CD4-positive, alpha-beta T cell (primary cell): Measurements from ENCODE around the gene DUSP2. TPM values are rescaled to one million over a fixed set of nuclear protein-coding genes. Genes with fewer than 3 reads are reported as not detected.

ENCODE experiments used
- ATAC-seq: fragments of 200-7000 bp; cut with Tn5 transposase; one replicate; pipeline ENCODE4 v1.10.0; 2022; ENCODE audit warnings: mild to moderate bottlenecking; ENCODE audit not compliant: poor library complexity
- CTCF ChIA-PET: fragments of 350-600 bp; sonication (Branson Sonifier 250); formaldehyde crosslinking; loops from one replicate; lab custom pipeline; 2021; ENCODE audit warnings: antibody characterized with exemption, inconsistent platforms; lab: Charles Lee
- POLR2A ChIA-PET: fragments of 350-600 bp; sonication (Branson Sonifier 250); formaldehyde crosslinking; loops from one replicate; lab custom pipeline; 2021; ENCODE audit warnings: antibody characterized with exemption, inconsistent platforms; lab: Charles Lee
- DNase-seq, 14 experiments: peaks; one replicate each; pipeline ENCODE4 v3.0.0-alpha.2; 2013 to 2020; ENCODE audit warnings: mixed read lengths in 2 of 14
- H3K27ac ChIP-seq, 2 donors: one replicate each; pipeline versions ENCODE4 v1.5.1 to v1.7.0; 2013; ENCODE audit warnings: low read length in 2 of 2, low read depth in 1 of 2, mild to moderate bottlenecking in 1 of 2
- H3K27me3 ChIP-seq, 2 experiments: 1 replicate in 1 of 2; 2 replicates in 1 of 2; pipeline versions ENCODE4 v1.6.1 to v1.7.0; 2013; ENCODE audit warnings: low read length in 2 of 2, control low read depth in 1 of 2, mild to moderate bottlenecking in 1 of 2, moderate library complexity in 1 of 2; ENCODE audit not compliant: insufficient read depth in 2 of 2, control insufficient read depth in 1 of 2
- H3K36me3 ChIP-seq: one replicate; pipeline ENCODE4 v1.6.1; 2013; ENCODE audit warnings: low read length, control low read depth; ENCODE audit not compliant: insufficient read depth
- H3K4me1 ChIP-seq: one replicate; pipeline ENCODE4 v1.6.1; 2013; ENCODE audit warnings: low read length, control low read depth; ENCODE audit not compliant: insufficient read depth
- H3K4me3 ChIP-seq: one replicate; pipeline ENCODE4 v1.5.1; 2013; ENCODE audit warnings: mild to moderate bottlenecking, low read length, moderate library complexity
- H3K9me3 ChIP-seq, 2 experiments: 1 replicate in 1 of 2; 2 replicates in 1 of 2; pipeline versions ENCODE4 v1.6.1 to v1.7.0; 2013; ENCODE audit warnings: low read length in 2 of 2, mild to moderate bottlenecking in 2 of 2, control low read depth in 1 of 2, moderate library complexity in 1 of 2; ENCODE audit not compliant: control insufficient read depth in 1 of 2, insufficient read depth in 1 of 2
- H3K27ac Mint-ChIP-seq: one replicate; pipeline ENCODE4 v1.8.0; 2020; ENCODE audit warnings: mixed read lengths
- H3K27me3 Mint-ChIP-seq: one replicate; pipeline ENCODE4 v1.8.0; 2021; ENCODE audit warnings: mixed read lengths
- H3K36me3 Mint-ChIP-seq: one replicate; pipeline ENCODE4 v1.8.0; 2021; ENCODE audit warnings: low read depth, mixed read lengths
- H3K4me1 Mint-ChIP-seq: one replicate; pipeline ENCODE4 v1.8.0; 2021; ENCODE audit warnings: low read depth, mixed read lengths
- H3K4me3 Mint-ChIP-seq: one replicate; pipeline ENCODE4 v1.8.0; 2020; ENCODE audit warnings: mild to moderate bottlenecking, mixed read lengths
- H3K9me3 Mint-ChIP-seq: one replicate; pipeline ENCODE4 v1.8.0; 2020; ENCODE audit warnings: mixed read lengths
- CTCF ChIP-seq: fragments of 200-600 bp; IDR thresholded peaks from one replicate; pipeline ENCODE4 v1.8.0; 2022; ENCODE audit warnings: antibody characterized with exemption, mild to moderate bottlenecking
- intact Hi-C, 2 experiments: fragments of 100-400 bp; cut with DNase I in 1 of 2; cut with micrococcal nuclease in 1 of 2; formaldehyde crosslinking; loops; one replicate each; pipeline versions ENCODE4 v1.15.1 to v1.9.0; 2023 to 2025; cut with DNase I, micrococcal nuclease
- total RNA-seq, 174 experiments: library from RNA in 2 of 174; stranded (reverse) in 2 of 174; gene quantifications; one replicate each; pipeline ENCODE4 v1.2.3 and lab custom pipeline; 2021 to 2026

DUSP2 gene
- total RNA-seq, 2 experiments from 2014 or later: 728 to 730 TPM

GRCh38 chr2:96123290-96123689 lies 21.9 kb downstream of the DUSP2 start:
- Mint-ChIP-seq H3K4me1 (no peaks in the 10 kb centered on the region), H3K27ac (no peak overlapping the region), H3K27me3 (peaks cover 31% of the 10 kb centered on the region), H3K4me3 (no peak overlapping the region), H3K9me3 (no peaks in the 10 kb centered on the region), H3K36me3 (peaks cover 25% of the 10 kb centered on the region)
- POLR2A ChIA-PET: interaction anchor here (0.5 kb wide), 1 partner anchor 60 kb away, joined by 3 read pairs; no protein-coding TSS in a partner anchor
- no peak for DNase-seq
- H3K4me1 ChIP-seq: no peaks in the 10 kb centered on the region
- CTCF ChIA-PET: no interaction called here
- H3K4me3 ChIP-seq: no peak overlapping the region
- no peaks in the 10 kb centered on the region for H3K36me3 ChIP-seq
- intact Hi-C loops: no loop called here
- no peak for ATAC-seq
- peaks cover 13 to 23% of the 10 kb centered on the region in 2 experiments for H3K27me3 ChIP-seq
- H3K27ac ChIP-seq: no peak overlapping the region
- TF ChIP-seq CTCF: no peak
- no peaks in the 10 kb centered on the region for H3K9me3 ChIP-seq

- peak in 1 of 14 experiments; percentile 33 for DNase-seq
- Histone ChIP-seq H3K36me3 (no peaks in the 10 kb centered on the region), H3K4me1 (peaks cover 7% of the 10 kb centered on the region), H3K4me3 (no peak overlapping the region), H3K27ac (no peak overlapping the region), H3K9me3 (no peaks in the 10 kb centered on the region), H3K27me3 (peaks cover 13 to 23% of the 10 kb centered on the region in 2 experiments)
- H3K27ac Mint-ChIP-seq: no peak overlapping the region
- ChIA-PET CTCF (no interaction called here), POLR2A (no interaction called here)
- H3K36me3 Mint-ChIP-seq: peaks cover 22% of the 10 kb centered on the region
- H3K4me1 Mint-ChIP-seq: peaks cover 4% of the 10 kb centered on the region
- no peak for ATAC-seq
- no peaks in the 10 kb centered on the region for H3K9me3 Mint-ChIP-seq
- no peak for TF ChIP-seq CTCF
- intact Hi-C loops: no loop called here
- H3K4me3 Mint-ChIP-seq: no peak overlapping the region
- peaks cover 31% of the 10 kb centered on the region for H3K27me3 Mint-ChIP-seq
Measured at GRCh38 chr2:96122391-96122790, 22.8 kb downstream of the DUSP2 start.

DNA sequence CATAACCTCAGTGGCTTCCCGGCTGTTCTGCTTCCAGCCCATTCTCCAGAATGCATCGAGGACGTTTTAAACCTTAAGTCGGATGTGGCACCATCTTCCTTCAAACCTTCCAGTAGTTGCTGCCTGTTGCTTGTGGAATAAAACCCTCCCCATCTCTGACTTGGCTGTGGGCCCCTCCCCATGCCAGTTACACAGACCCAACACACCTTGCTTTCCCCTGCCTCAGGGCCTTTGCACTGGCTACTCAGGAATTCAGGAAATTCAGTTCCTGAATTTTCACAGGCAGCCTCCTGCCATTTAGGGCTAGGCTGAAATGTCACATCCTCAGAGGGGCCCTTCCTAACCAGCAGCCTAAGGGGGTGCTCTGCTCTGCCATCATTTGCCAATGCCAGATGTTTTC lies 23.8 kb downstream of the DUSP2 start:
- H3K9me3 ChIP-seq: no peaks in the 10 kb centered on the region
- Mint-ChIP-seq H3K4me1 (peaks cover 7% of the 10 kb centered on the region), H3K4me3 (no peak overlapping the region), H3K36me3 (peaks cover 15% of the 10 kb centered on the region), H3K9me3 (no peaks in the 10 kb centered on the region), H3K27ac (no peak overlapping the region), H3K27me3 (peaks cover 31% of the 10 kb centered on the region)
- H3K27ac ChIP-seq: no peak overlapping the region
- no peaks in the 10 kb centered on the region for H3K36me3 ChIP-seq
- peaks cover 13 to 23% of the 10 kb centered on the region in 2 experiments for H3K27me3 ChIP-seq
- TF ChIP-seq CTCF: no peak
- intact Hi-C loops: no loop called here
- peaks cover 11% of the 10 kb centered on the region for H3K4me1 ChIP-seq
- ChIA-PET POLR2A (no interaction called here), CTCF (no interaction called here)
- DNase-seq: no peak
- no peak for ATAC-seq
- no peak overlapping the region for H3K4me3 ChIP-seq
